DOHH2 (cell line): ENCODE data around the gene KRT84.

Source experiments
- H3F3A ChIP-seq: fragments of 200-600 bp; sonication (generic), shearing (Covaris generic); 2 replicates; pipeline ENCODE4 v1.6.0; 2016; ENCODE audit warnings: antibody characterized with exemption, mild to moderate bottlenecking; ENCODE audit not compliant: control insufficient read depth, insufficient read depth
- H3K27ac ChIP-seq: fragments of 200-600 bp; sonication (generic); 2 replicates; pipeline ENCODE4 v1.5.1; 2014; ENCODE audit warnings: low read depth, mild to moderate bottlenecking, low read length, moderate library complexity
- H3K27me3 ChIP-seq: fragments of 200-600 bp; sonication (generic); 2 replicates; pipeline ENCODE4 v1.6.1; 2014; ENCODE audit warnings: mild to moderate bottlenecking, low read length, mixed read lengths; ENCODE audit not compliant: control insufficient read depth
- H3K36me3 ChIP-seq: fragments of 200-600 bp; sonication (generic); 2 replicates; pipeline ENCODE4 v1.6.1; 2014; ENCODE audit warnings: mild to moderate bottlenecking, low read length, moderate library complexity, mixed read lengths; ENCODE audit not compliant: control insufficient read depth
- H3K4me1 ChIP-seq: fragments of 200-600 bp; sonication (generic); 2 replicates; pipeline ENCODE4 v1.6.1; 2014; ENCODE audit warnings: mild to moderate bottlenecking, low read length, mixed read lengths; ENCODE audit not compliant: control insufficient read depth
- H3K4me2 ChIP-seq: fragments of 200-600 bp; sonication (generic); 2 replicates; pipeline ENCODE4 v1.6.0; 2014; ENCODE audit warnings: mild to moderate bottlenecking, low read length, moderate library complexity
- H3K4me3 ChIP-seq: fragments of 200-600 bp; sonication (generic); 2 replicates; pipeline ENCODE4 v1.5.1; 2014; ENCODE audit warnings: mild to moderate bottlenecking, low read length, mixed read lengths
- H3K79me2 ChIP-seq: fragments of 200-600 bp; sonication (generic); 2 replicates; pipeline ENCODE4 v1.6.1; 2014; ENCODE audit warnings: mild to moderate bottlenecking, low read length, mixed read lengths; ENCODE audit not compliant: control insufficient read depth
- H3K9me2 ChIP-seq: fragments of 200-600 bp; sonication (generic); replicated peaks from 2 replicates; pipeline ENCODE4 v1.6.1; 2014; ENCODE audit warnings: mild to moderate bottlenecking, low read length, mixed read lengths; ENCODE audit not compliant: control insufficient read depth
- H3K9me3 ChIP-seq: fragments of 200-600 bp; sonication (generic); 2 replicates; pipeline ENCODE4 v1.6.1; 2014; ENCODE audit warnings: antibody characterized with exemption, low read length, mixed read lengths; ENCODE audit not compliant: control insufficient read depth, insufficient read depth
- H4K20me1 ChIP-seq: fragments of 200-600 bp; sonication (generic); 2 replicates; pipeline ENCODE4 v1.6.0; 2014; ENCODE audit warnings: low read depth, mild to moderate bottlenecking, antibody characterized with exemption, low read length, moderate library complexity; ENCODE audit not compliant: control insufficient read depth, insufficient read depth
- EZH2phosphoT487 ChIP-seq: fragments of 200-600 bp; sonication (generic); IDR thresholded peaks from 2 replicates; pipeline ENCODE4 v1.6.1; 2017; ENCODE audit warnings: borderline replicate concordance, mild to moderate bottlenecking, antibody characterized with exemption, low read length, moderate library complexity, mixed read lengths
- TF ChIP-seq, protein P1 (sequence below): fragments of 200-600 bp; sonication (generic); IDR thresholded peaks from one replicate; pipeline ENCODE4 v1.5.1; 2014; ENCODE audit warnings: antibody characterized with exemption, mild to moderate bottlenecking, low read depth, low read length; ENCODE audit not compliant: poor library complexity, severe bottlenecking

KRT84 gene

DNA sequence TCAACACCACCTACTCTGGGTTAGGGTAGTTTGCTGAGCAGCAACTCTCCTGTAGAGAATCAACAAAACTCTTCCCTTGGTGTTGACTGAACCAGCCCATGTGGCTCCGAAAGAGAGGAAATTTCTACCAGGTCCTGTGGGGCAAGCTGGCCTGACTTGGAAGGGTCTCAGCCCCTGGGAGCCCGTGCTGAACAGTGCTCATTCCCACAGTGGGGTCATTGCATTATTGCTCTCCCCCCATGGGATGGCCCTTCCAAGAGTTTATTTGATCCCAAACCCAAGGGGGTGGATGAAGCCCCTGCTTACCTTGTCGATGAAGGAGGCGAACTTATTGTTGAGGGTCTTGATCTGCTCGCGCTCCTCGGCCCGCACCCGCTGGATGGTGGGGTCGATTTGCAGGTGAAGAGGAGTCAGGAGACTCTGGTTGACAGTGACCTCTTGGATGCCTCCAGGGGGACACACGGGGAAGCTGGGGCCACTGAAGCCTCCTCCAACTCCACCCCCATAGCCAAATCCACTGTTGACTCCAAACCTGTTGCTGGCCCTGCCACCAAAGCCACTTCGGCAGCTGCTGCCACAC lies 48.1 kb upstream of the KRT84 start:
- Histone ChIP-seq H3K4me1 (no peaks in the 10 kb centered on the region), H3K27me3 (no peaks in the 10 kb centered on the region), H3K4me2 (no peak overlapping the region), H3K9me3 (no peaks in the 10 kb centered on the region), H3K79me2 (no peaks in the 10 kb centered on the region), H3K27ac (no peak overlapping the region), H3K9me2 (no peaks in the 10 kb centered on the region), H4K20me1 (no peaks in the 10 kb centered on the region; the same call in 1 of the 2 replicates), H3F3A (no peaks in the 10 kb centered on the region), H3K36me3 (no peaks in the 10 kb centered on the region), H3K4me3 (no peak overlapping the region)
- TF ChIP-seq, protein P1, sequence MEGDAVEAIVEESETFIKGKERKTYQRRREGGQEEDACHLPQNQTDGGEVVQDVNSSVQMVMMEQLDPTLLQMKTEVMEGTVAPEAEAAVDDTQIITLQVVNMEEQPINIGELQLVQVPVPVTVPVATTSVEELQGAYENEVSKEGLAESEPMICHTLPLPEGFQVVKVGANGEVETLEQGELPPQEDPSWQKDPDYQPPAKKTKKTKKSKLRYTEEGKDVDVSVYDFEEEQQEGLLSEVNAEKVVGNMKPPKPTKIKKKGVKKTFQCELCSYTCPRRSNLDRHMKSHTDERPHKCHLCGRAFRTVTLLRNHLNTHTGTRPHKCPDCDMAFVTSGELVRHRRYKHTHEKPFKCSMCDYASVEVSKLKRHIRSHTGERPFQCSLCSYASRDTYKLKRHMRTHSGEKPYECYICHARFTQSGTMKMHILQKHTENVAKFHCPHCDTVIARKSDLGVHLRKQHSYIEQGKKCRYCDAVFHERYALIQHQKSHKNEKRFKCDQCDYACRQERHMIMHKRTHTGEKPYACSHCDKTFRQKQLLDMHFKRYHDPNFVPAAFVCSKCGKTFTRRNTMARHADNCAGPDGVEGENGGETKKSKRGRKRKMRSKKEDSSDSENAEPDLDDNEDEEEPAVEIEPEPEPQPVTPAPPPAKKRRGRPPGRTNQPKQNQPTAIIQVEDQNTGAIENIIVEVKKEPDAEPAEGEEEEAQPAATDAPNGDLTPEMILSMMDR = no peak
- no peak for TF ChIP-seq EZH2phosphoT487

DNA sequence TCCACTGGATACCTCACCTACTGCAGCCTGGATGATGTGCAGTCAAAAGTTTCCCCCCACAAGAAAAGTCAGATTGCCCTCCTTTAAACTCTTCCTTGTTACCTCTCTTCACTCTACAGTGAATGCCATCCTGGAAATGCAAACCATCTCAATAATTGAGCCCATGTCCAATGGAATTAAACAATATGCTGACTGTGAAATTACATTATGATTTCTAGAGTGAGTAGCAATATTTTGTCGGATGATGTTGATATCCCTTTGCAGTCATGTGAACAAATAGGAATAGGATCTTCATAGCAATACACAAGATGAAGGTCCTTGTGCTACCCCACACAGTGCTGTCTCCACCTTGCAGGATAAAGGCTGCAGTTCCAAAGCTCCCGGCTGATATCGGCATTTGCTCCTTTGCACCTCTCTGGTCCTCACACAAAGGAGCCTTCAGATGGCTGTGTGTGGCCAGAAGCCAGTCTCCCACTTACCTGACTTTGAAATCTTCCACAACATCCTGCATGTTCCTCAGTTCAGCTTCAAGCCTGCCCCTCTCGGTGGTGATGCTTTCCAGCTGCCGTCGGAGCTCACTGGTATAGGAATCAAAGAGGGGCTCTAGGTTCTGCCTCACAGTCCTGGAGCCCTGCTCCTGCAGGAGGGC lies 47.2 kb upstream of the KRT84 start:
- no peaks in the 10 kb centered on the region for H3K4me1 ChIP-seq
- H3K27ac ChIP-seq = no peak overlapping the region
- H3F3A ChIP-seq = no peaks in the 10 kb centered on the region
- H3K79me2 ChIP-seq = no peaks in the 10 kb centered on the region
- no peaks in the 10 kb centered on the region for H3K9me2 ChIP-seq
- no peaks in the 10 kb centered on the region for H3K9me3 ChIP-seq
- no peaks in the 10 kb centered on the region; the same call in 1 of the 2 replicates for H4K20me1 ChIP-seq
- H3K27me3 ChIP-seq = no peaks in the 10 kb centered on the region
- TF ChIP-seq EZH2phosphoT487 = no peak
- TF ChIP-seq, protein P1 = no peak
- H3K4me3 ChIP-seq = no peak overlapping the region
- no peak overlapping the region for H3K4me2 ChIP-seq
- no peaks in the 10 kb centered on the region for H3K36me3 ChIP-seq

DNA sequence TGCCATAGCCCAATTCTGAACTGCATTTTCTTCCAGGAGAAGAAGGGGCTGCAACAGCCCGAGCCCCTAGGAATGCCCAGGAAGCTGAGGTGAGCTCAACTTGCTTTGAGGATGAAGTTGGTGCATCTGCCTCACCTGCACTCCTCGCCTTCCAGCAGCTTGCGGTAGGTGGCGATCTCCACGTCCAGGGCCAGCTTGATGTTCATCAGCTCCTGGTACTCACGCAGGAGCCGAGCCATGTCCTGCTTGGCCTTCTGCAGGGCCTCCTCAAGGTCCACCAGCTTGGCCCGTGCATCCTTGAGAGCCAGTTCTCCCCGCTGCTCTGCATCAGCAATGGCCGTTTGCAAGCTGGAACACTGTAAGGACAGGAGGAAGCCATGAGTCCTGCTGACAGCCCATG lies 42.7 kb upstream of the KRT84 start:
- no peaks in the 10 kb centered on the region for H3K9me2 ChIP-seq
- H3K9me3 ChIP-seq = no peaks in the 10 kb centered on the region
- no peaks in the 10 kb centered on the region; the same call in 1 of the 2 replicates for H4K20me1 ChIP-seq
- no peak overlapping the region for H3K4me2 ChIP-seq
- no peaks in the 10 kb centered on the region for H3K36me3 ChIP-seq
- H3F3A ChIP-seq = no peaks in the 10 kb centered on the region
- H3K27me3 ChIP-seq = no peaks in the 10 kb centered on the region
- no peaks in the 10 kb centered on the region for H3K79me2 ChIP-seq
- H3K27ac ChIP-seq = no peak overlapping the region
- H3K4me3 ChIP-seq = no peak overlapping the region
- TF ChIP-seq, protein P1 = no peak
- TF ChIP-seq EZH2phosphoT487 = no peak
- no peaks in the 10 kb centered on the region for H3K4me1 ChIP-seq
